B cell (primary cell): Measurements from ENCODE around the gene AARS1. TPM values are rescaled to one million over a fixed set of nuclear protein-coding genes. Genes with fewer than 3 reads are reported as not detected.

Experiments
- ATAC-seq: fragments of 200-7000 bp; cut with Tn5 transposase; one replicate; pipeline ENCODE4 v1.10.0; 2021; ENCODE audit warnings: low read depth, mild to moderate bottlenecking, moderate number of reproducible peaks, moderate library complexity
- CTCF ChIA-PET: fragments of 350-600 bp; sonication (Branson Sonifier 250); formaldehyde crosslinking; loops from one replicate; lab custom pipeline; 2021; ENCODE audit warnings: antibody characterized with exemption, inconsistent platforms; lab: Charles Lee
- POLR2A ChIA-PET: fragments of 350-600 bp; sonication (Branson Sonifier 250); formaldehyde crosslinking; loops from one replicate; lab custom pipeline; 2021; ENCODE audit warnings: antibody characterized with exemption; lab: Charles Lee
- DNase-seq: peaks from one replicate; pipeline ENCODE4 v3.0.0; 2013
- H2AFZ ChIP-seq: 2 replicates; pipeline ENCODE4 v1.6.1; 2012; ENCODE audit warnings: mild to moderate bottlenecking, low read depth, low read length; ENCODE audit not compliant: insufficient read depth, poor library complexity, severe bottlenecking
- H3K27ac ChIP-seq, 2 donors: 1 replicate in 1 of 2; 2 replicates in 1 of 2; pipeline ENCODE4 v1.5.1; 2012 to 2013; ENCODE audit warnings: low read length in 2 of 2, mild to moderate bottlenecking in 2 of 2, moderate library complexity in 1 of 2
- H3K27me3 ChIP-seq, 4 experiments: fragments of 200-600 bp in 1 of 4; sonication (generic) in 1 of 4; replicated peaks in 1 of 4; 1 replicate in 2 of 4; 2 replicates in 2 of 4; pipeline versions ENCODE4 v1.6.1 to v1.7.0; 2013 to 2016; ENCODE audit warnings: low read length in 3 of 4, mild to moderate bottlenecking in 2 of 4, mixed read lengths in 1 of 4, moderate library complexity in 1 of 4; ENCODE audit not compliant: insufficient read depth in 4 of 4, control insufficient read depth in 3 of 4; ENCODE audit errors: control extremely low read depth in 1 of 4
- H3K36me3 ChIP-seq, 2 experiments: replicated peaks in 1 of 2; 1 replicate in 1 of 2; 2 replicates in 1 of 2; pipeline versions ENCODE4 v1.6.1 to v1.7.1; 2013; ENCODE audit warnings: low read length in 1 of 2; ENCODE audit not compliant: insufficient read depth in 2 of 2, control insufficient read depth in 1 of 2; ENCODE audit errors: control extremely low read depth in 1 of 2, extremely low read depth in 1 of 2
- H3K4me1 ChIP-seq, 2 donors: fragments of 200-600 bp in 1 of 2; sonication (generic) in 1 of 2; 1 replicate in 1 of 2; 2 replicates in 1 of 2; pipeline versions ENCODE4 v1.5.1 to v1.6.1; 2013 to 2017; ENCODE audit warnings: low read length in 2 of 2; ENCODE audit not compliant: control insufficient read depth in 2 of 2, insufficient read depth in 2 of 2
- H3K4me2 ChIP-seq: replicated peaks from 2 replicates; pipeline ENCODE3; 2012; ENCODE audit warnings: mild to moderate bottlenecking, low read depth, low read length; ENCODE audit not compliant: poor library complexity, severe bottlenecking
- H3K4me3 ChIP-seq, 5 experiments: fragments of 200-600 bp in 1 of 5; sonication (generic) in 1 of 5; 1 replicate in 3 of 5; 2 replicates in 2 of 5; pipeline versions ENCODE4 v1.5.1 to v1.7.0; 2011 to 2016; ENCODE audit warnings: low read length in 4 of 5, mild to moderate bottlenecking in 4 of 5, low read depth in 2 of 5, control low read depth in 1 of 5, moderate library complexity in 1 of 5; ENCODE audit not compliant: insufficient read depth in 1 of 5; ENCODE audit errors: control extremely low read depth in 1 of 5, extremely low read depth in 1 of 5
- H3K79me2 ChIP-seq: fragments of 200-600 bp; sonication (generic); one replicate; pipeline ENCODE4 v1.6.0; 2016; ENCODE audit warnings: low read length; ENCODE audit not compliant: control insufficient read depth, insufficient read depth
- H3K9ac ChIP-seq: fragments of 200-600 bp; sonication (generic); 2 replicates; pipeline ENCODE4 v1.6.1; 2017; ENCODE audit warnings: mild to moderate bottlenecking, low read length, moderate library complexity
- H3K9me3 ChIP-seq, 3 donors: one replicate each; pipeline versions ENCODE4 v1.6.1 to v1.7.1; 2013; ENCODE audit warnings: low read length in 2 of 3; ENCODE audit not compliant: control insufficient read depth in 2 of 3, insufficient read depth in 1 of 3; ENCODE audit errors: control extremely low read depth in 1 of 3
- H4K20me1 ChIP-seq: 2 replicates; pipeline ENCODE4 v1.6.0; 2012; ENCODE audit warnings: mild to moderate bottlenecking, low read length; ENCODE audit not compliant: insufficient read depth, control insufficient read depth, poor library complexity, severe bottlenecking
- H3K27ac Mint-ChIP-seq: one replicate; pipeline ENCODE4 v1.8.0; 2021; ENCODE audit warnings: mixed read lengths
- H3K27me3 Mint-ChIP-seq: one replicate; pipeline ENCODE4 v1.8.0; 2021; ENCODE audit warnings: mixed read lengths
- H3K4me1 Mint-ChIP-seq: one replicate; pipeline ENCODE4 v1.8.0; 2021; ENCODE audit warnings: mixed read lengths
- H3K4me3 Mint-ChIP-seq: one replicate; pipeline ENCODE4 v1.8.0; 2021; ENCODE audit warnings: mixed read lengths
- H3K9me3 Mint-ChIP-seq: one replicate; pipeline ENCODE4 v1.8.0; 2022; ENCODE audit warnings: mixed read lengths; ENCODE audit not compliant: insufficient read depth
- EZH2 ChIP-seq: IDR thresholded peaks from 2 replicates; pipeline ENCODE4 v1.6.1; 2012; ENCODE audit warnings: borderline replicate concordance, low read depth, mild to moderate bottlenecking, moderate library complexity, low read length; ENCODE audit not compliant: insufficient read depth, poor library complexity, severe bottlenecking
- WGBS: methylation state at CpG from one replicate; pipeline ENCODE4 v1.1.5; 2013; ENCODE audit warnings: missing lambda C conversion rate; ENCODE audit not compliant: insufficient coverage; 5-methylcytosine and 5-hydroxymethylcytosine counted together
- intact Hi-C: fragments of 100-400 bp; cut with micrococcal nuclease; formaldehyde crosslinking; loops from one replicate; pipeline ENCODE4 v1.10.0; 2022
- polyA plus RNA-seq: library from polyadenylated mRNA; depleted of rRNA; stranded (reverse); fragments of >200 nt; gene quantifications from 2 replicates; pipeline ENCODE4 v1.2.3, GENCODE V29; 2012
- total RNA-seq, 2 donors: library from RNA; stranded (reverse); fragments of 120-200 nt in 1 of 2; gene quantifications; 1 replicate in 1 of 2; 2 replicates in 1 of 2; pipeline versions ENCODE4 v1.2.3 to v1.2.4, GENCODE V29; 2013 to 2022
- TF ChIP-seq, protein P1 (sequence below): fragments of 200-600 bp; IDR thresholded peaks from one replicate; pipeline ENCODE4 v1.8.0; 2022; ENCODE audit warnings: antibody characterized with exemption, mild to moderate bottlenecking

Gene AARS1
- total and polyA plus RNA-seq, 2 donors (not counting 1 experiment from before 2014, with no cell fraction given) = 27.7 to 57.8 TPM

- Histone ChIP-seq H3K27me3 (no peaks in the 10 kb centered on the region), H4K20me1 (no peaks in the 10 kb centered on the region), H3K79me2 (peaks cover 57% of the 10 kb centered on the region), H3K9ac (peak within 1 kb of the TSS; percentile 94), H3K4me2 (peak within 1 kb of the TSS; percentile 74), H3K4me3 (peak within 1 kb of the TSS; percentile 57 to 98 (median 89)), H3K4me1 (peaks cover 8 to 17% of the 10 kb centered on the region in 2 donors), H3K9me3 (peaks cover 0 to 4% (median 3%) of the 10 kb centered on the region in 3 donors), H3K36me3 (peaks cover 0 to 3% of the 10 kb centered on the region in 2 experiments), H3K27ac (peak within 1 kb of the TSS; percentile 92 to 95), H2AFZ (peak within 1 kb of the TSS; percentile 84)
- intact Hi-C loops = loop anchor here (1.0 kb wide), 1 partner anchor 47 kb away; the partner anchor contains the start of gene DDX19A
- H3K27me3 Mint-ChIP-seq = no peaks in the 10 kb centered on the region
- H3K27ac Mint-ChIP-seq = peak within 1 kb of the TSS; percentile 96
- no peak for TF ChIP-seq EZH2
- TF ChIP-seq, protein P1, sequence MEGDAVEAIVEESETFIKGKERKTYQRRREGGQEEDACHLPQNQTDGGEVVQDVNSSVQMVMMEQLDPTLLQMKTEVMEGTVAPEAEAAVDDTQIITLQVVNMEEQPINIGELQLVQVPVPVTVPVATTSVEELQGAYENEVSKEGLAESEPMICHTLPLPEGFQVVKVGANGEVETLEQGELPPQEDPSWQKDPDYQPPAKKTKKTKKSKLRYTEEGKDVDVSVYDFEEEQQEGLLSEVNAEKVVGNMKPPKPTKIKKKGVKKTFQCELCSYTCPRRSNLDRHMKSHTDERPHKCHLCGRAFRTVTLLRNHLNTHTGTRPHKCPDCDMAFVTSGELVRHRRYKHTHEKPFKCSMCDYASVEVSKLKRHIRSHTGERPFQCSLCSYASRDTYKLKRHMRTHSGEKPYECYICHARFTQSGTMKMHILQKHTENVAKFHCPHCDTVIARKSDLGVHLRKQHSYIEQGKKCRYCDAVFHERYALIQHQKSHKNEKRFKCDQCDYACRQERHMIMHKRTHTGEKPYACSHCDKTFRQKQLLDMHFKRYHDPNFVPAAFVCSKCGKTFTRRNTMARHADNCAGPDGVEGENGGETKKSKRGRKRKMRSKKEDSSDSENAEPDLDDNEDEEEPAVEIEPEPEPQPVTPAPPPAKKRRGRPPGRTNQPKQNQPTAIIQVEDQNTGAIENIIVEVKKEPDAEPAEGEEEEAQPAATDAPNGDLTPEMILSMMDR = peak; percentile 10
- H3K4me1 Mint-ChIP-seq = peaks cover 34% of the 10 kb centered on the region
- H3K9me3 Mint-ChIP-seq = peaks cover 5% of the 10 kb centered on the region
- DNase-seq = peak; percentile 70
- H3K4me3 Mint-ChIP-seq = peak within 1 kb of the TSS; percentile 95
- peak; percentile 90 for ATAC-seq
- WGBS = 2% methylated on average over 34 of the region's 37 CpGs
- ChIA-PET POLR2A (interaction anchor here (0.6 to 2.6 kb wide), 3 partner anchors 10 to 47 kb away, joined by 5 to 15 read pairs (median 15); partner anchors contain the start of genes AARS1 and DDX19A), CTCF (interaction anchor here (0.6 to 1.8 kb wide), 4 partner anchors 10 to 89 kb away, joined by 3 to 11 read pairs (median 6); partner anchors contain the start of genes AARS1 and DDX19A)
Observed at GRCh38 chr16:70298988-70299938, 10.0 kb upstream of the AARS1 start, which contains the start of gene DDX19B. TSS of gene DDX19B (plus strand) at chr16:70299186. CDS start at chr16:70299298, 112 bp downstream.
